ENCODE results near the gene FAM131A. TPM values are rescaled to one million over a fixed set of nuclear protein-coding genes. Genes with fewer than 3 reads are reported as not detected.

FAM131A gene
- total and polyA plus RNA-seq, 8 donors: 12.4 to 19.3 (median 14.9) TPM

- DNase-seq (no peak), ATAC-seq (no peak)
- no peak overlapping the region for H3K4me3 ChIP-seq
- peaks cover 19 to 50% of the 10 kb centered on the region in 2 donors for H3K4me1 ChIP-seq
- TF ChIP-seq CTCF (IDR thresholded peaks at IDR 0.05): no peak
- no peaks in the 10 kb centered on the region for H3K9me3 ChIP-seq
- intact Hi-C loops (cut with DNase I): no loop called here
- no peaks in the 10 kb centered on the region for H3K27me3 ChIP-seq
- H3K27ac ChIP-seq: no peak overlapping the region
- peaks cover 14 to 89% of the 10 kb centered on the region in 2 donors for H3K36me3 ChIP-seq
These were observed 14.5 kb upstream of the FAM131A start for GRCh38 chr3:184322731-184323487.

GRCh38 chr3:184323696-184324095 is 13.7 kb upstream of the FAM131A start:
- Histone ChIP-seq H3K4me1 (peaks cover 15 to 42% of the 10 kb centered on the region in 2 donors), H3K4me3 (no peak overlapping the region), H3K36me3 (peaks cover 18 to 89% of the 10 kb centered on the region in 2 donors), H3K27ac (no peak overlapping the region), H3K9me3 (no peaks in the 10 kb centered on the region), H3K27me3 (no peaks in the 10 kb centered on the region)
- DNase-seq (no peak), ATAC-seq (no peak)
- intact Hi-C loops (cut with DNase I): no loop called here
- no peak for TF ChIP-seq CTCF (IDR thresholded peaks at IDR 0.05)

GRCh38 chr3:184325269-184325668 is 12.1 kb upstream of the FAM131A start:
- DNase-seq (no peak), ATAC-seq (no peak)
- Histone ChIP-seq H3K36me3 (peaks cover 22 to 100% of the 10 kb centered on the region in 2 donors), H3K27me3 (no peaks in the 10 kb centered on the region), H3K27ac (no peak overlapping the region), H3K4me1 (peaks cover 3 to 28% of the 10 kb centered on the region in 2 donors), H3K4me3 (no peak overlapping the region), H3K9me3 (no peaks in the 10 kb centered on the region)
- intact Hi-C loops (cut with DNase I): no loop called here
- no peak for TF ChIP-seq CTCF (IDR thresholded peaks at IDR 0.05)

GRCh38 chr3:184325715-184326369 is 11.6 kb upstream of the FAM131A start:
- Histone ChIP-seq H3K4me3 (no peak overlapping the region), H3K36me3 (peaks cover 23 to 100% of the 10 kb centered on the region in 2 donors), H3K27me3 (no peaks in the 10 kb centered on the region), H3K4me1 (peaks cover 0 to 23% of the 10 kb centered on the region in 2 donors), H3K9me3 (no peaks in the 10 kb centered on the region), H3K27ac (no peak overlapping the region)
- DNase-seq (no peak), ATAC-seq (no peak)
- intact Hi-C loops (cut with DNase I): no loop called here
- no peak for TF ChIP-seq CTCF (IDR thresholded peaks at IDR 0.05)

GRCh38 chr3:184327171-184327570 is 10.2 kb upstream of the FAM131A start:
- intact Hi-C loops (cut with DNase I): no loop called here
- Histone ChIP-seq H3K36me3 (peaks cover 30 to 100% of the 10 kb centered on the region in 2 donors), H3K4me1 (peaks cover 0 to 16% of the 10 kb centered on the region in 2 donors), H3K4me3 (no peak overlapping the region), H3K27me3 (no peaks in the 10 kb centered on the region), H3K9me3 (no peaks in the 10 kb centered on the region), H3K27ac (no peak overlapping the region)
- TF ChIP-seq CTCF (IDR thresholded peaks at IDR 0.05): no peak
- ATAC-seq (no peak), DNase-seq (no peak)
